Activated CD4-positive, alpha-beta T cell treated with anti-CD3 and anti-CD28 coated beads, Interleukin-2, amount 50 U/mL, for 16 hours (primary cell): ENCODE measurements around the gene DYNC2I2.
"Not testable (repeated sequence)": the region's sequence is repeated elsewhere in the genome, so short reads cannot be mapped to it uniquely, and the experiment has no call there.

Source experiments
- DNase-seq: peaks from one replicate; pipeline ENCODE4 v3.0.0-alpha.2; 2020

DYNC2I2 gene

DNA sequence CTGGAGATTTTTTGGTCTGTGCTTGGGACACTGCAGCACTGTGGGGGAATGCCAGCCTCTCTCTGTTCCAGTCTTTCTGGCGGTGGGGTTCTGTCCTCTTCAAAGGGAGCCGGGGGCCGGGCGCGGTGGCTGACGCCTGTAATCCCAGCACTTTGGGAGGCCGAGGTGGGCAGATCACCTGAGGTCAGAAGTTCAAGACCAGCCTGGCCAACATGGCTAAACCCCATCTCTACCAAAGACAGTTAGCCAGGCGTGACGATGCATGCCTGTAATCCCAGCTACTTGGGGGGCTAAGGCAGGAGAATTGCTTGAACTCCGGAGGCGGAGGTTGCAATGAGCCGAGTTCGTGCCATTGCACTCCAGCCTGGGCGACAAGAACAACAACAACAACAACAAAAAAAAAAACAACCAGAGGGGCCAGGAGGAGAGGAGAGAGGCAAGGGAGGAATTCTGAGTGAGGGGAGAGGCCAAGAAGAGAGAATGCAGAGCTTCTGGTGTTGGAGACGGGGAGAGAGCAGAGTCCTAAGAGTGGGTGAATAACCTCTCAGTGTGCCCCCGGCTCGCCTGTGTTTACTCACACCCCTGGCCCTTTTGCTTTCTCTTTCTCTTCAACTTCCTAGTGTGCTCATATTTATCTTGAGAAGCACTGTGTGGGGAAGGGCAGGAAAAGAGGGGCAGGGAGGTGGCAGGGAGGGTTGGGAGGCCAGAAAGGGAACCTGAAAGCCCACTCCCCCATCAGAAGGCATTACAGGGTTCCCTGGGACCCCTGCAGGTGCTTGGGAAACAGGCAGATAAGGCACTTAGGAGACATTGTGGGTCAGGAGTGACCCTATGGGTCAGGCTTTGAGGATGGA is 29.2 kb upstream of the DYNC2I2 start:
- DNase-seq, result peak; percentile 61

DNA sequence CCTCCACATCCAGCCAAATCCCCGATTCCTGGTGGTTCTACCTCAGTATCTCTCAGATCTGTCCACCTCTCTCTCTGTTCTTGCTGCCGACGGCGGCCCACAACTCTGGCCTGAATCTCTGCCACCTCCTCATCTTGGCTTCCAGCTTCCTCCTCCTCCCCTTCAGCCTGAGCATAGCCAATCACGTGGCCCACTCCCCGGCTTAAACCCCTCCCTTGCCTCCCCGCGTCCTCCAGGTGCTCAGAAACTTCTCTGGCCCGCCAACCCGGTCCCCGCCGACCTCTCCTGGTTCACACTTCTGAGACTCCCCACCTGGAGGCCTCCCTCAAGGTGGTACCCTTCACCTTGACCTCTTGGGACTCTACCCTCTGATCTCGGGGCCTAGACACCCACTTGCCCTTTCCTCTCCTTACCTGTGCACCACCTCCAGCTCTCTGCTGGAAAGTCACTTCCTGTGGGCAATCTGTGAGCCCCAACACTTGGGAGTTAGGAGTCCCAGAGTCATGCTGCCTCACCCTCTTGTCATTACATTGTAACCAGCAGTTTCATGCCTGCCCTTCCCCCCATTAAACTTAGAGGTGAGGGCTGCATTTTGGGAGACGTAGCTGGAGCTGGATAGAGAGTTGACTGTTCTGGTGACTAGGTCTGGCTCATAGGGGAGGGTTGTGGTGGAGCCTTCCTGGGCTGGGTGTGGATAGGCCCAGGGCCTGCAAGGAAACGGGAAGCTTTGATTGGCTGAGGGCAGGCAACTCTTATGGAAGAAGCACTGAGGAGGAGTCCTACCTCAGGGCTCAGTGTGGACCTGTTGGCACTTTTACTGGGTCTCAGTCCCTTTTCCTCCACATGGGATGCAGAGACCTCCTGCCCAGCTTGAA is 27.9 kb upstream of the DYNC2I2 start:
- DNase-seq, result peak; percentile 90

DNA sequence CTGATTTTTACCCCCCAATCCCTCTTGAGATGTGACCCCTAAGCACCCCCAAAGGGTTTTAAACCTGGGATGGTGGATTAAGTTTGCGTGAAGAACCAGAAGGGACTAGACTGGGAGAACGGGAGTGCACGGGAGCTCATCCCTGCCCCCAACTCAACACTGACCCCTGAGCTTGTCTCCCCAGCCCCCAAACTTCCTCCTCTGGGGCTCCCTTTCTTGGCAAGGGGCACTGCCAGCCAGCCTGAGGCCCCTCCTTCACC is 27.3 kb upstream of the DYNC2I2 start:
- no peak for DNase-seq

DNA sequence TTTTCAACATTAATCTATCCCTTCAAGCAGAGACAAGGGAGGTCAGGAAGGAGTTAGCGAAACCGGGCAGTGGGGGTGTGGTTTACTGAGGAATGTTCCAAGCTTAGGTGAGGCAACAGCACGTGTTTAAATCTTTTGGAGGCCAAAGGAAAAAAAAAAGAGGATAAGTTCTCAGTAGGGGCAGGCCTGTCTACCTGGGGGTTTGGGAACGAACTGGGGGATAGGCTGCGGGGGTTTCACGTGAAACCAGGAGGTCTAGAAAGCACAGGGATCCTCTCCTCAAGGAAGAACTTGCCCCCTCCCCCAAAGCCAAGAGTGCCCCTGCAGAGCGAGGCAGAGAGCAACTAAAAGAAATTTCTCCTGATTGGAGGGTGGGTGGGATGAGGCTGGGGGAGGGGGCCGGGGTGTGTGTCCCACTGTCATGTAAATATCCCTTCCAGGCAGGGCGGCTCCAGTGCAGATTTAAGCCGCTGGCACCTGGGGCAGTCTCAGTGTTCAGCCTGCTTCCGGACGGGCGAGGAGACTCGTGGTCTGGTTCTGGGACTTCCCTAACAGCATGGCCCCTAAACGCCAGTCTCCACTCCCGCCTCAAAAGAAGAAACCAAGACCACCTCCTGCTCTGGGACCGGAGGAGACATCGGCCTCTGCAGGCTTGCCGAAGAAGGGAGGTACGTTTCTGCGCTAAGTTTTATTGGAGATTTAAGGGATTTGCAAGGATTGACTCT is 26.9 kb upstream of the DYNC2I2 start:
- DNase-seq, result peak; percentile 64

DNA sequence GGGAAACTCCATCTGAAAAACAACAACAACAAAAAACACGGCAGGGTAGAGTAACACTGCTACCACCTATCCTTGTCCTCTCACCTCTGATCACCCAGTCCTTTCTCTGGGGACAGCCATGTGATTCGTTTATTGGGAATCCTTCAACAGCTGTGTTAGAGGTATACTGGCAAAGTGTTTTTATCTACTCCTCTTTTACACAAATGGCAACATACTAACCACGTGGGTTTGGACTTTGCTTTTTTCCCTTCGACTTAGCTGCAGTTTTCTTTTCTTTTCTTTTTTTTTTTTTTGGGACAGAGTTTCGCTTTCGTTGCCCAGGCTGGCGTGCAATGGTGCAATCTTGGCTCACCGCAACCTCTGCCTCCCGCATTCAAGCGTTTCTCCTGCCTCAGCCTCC is 21.1 kb upstream of the DYNC2I2 start:
- DNase-seq, result no peak

DNA sequence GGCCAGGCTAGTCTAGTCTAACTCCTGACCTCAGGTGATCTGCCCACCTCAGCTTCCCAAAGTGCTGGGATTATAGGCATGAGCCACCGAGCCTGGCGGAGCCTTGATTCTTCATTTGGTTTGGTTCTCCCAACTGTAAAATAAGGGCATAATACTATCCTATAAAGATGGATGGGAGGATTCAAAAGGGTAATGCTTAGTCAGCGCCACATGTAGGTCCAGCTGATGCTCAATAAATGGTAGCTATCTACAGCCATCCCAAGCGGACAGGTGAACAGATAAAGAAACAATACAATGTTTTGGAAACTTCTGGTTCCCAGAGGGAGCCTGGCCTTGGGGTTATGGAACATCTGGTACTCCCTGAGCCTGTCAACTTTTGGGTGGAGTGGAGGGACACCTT is 18.7 kb upstream of the DYNC2I2 start:
- no peak for DNase-seq

DNA sequence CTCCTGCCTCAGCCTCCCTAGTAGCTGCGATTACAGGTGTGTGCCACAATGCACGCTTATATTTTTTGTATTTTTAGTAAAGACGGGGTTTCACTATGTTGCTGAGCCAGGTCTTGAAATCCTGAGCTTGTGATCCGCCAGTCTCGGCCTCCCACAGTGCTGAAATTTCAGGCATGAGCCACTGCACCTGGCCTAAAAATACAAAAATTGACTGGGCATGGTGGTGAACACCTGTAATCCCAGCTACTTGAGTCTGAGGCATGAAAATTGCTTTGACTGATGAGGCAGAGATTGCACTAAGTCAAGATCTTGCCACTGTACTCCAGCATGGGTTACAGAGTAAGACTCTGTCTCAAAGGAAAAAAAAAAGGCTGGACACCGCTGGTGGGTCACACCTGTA is 13.1 kb upstream of the DYNC2I2 start:
- DNase-seq, result no peak

DNA sequence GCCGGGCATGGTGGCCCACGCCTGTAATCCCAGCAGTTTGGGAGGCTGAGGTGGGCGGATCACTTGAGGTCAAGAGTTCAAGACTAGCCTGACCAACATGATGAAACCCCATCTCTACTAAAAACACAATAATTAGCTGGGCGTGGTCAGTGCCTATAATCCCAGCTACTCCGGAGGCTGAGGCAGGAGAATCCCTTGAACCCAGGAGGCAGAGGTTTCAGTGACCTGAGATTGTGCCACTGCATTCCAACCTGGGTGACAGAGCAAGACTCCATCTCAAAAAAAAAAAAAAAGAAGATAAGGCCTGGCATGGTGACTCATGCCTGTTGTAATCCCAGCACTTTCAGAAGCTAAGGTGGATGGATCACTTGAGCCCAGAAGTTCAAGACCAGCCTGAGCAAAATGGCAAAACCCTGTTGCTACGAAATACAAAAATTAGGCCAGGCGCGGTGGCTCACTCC is 9.9 kb upstream of the DYNC2I2 start:
- not testable (repeated sequence) for DNase-seq

DNA sequence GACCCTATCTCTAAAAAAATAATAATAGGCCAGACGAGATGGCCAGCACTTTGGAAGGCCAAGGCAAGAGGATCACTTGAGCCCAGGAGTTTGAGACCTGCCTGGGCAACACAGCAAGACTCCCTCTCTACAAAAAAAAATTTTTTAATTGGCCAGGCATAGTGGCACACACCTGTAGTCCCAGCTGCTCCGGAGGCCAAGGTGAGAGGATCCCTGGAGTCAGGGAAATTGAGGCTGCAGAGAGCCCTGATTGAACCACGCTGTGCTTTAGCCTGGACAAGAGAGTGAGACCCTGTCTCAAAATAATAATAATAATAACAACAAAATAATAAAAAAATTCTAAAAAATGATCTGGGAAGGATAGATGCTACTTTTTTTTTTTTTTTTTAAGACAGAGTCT is 1.1 kb upstream of the DYNC2I2 start:
- DNase-seq, result no peak

DNA sequence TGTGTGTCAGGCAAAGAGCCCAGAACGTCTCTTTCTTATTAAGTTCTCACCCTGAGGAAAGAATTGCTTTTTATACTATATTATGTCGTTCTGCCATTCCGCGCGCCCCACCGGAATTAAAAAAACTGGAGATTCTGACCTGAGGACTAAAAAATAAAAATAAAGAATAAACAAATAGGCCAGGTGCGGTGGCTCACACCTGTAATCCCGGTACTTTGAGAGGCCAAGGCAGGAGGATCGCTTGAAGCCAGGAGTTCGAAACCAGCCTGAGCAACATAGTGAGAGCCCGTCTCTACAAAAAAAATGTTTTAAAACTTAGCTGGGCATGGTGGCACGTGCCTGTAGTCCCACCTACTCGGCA is 677 bp upstream of the DYNC2I2 start:
- no peak for DNase-seq

DNA sequence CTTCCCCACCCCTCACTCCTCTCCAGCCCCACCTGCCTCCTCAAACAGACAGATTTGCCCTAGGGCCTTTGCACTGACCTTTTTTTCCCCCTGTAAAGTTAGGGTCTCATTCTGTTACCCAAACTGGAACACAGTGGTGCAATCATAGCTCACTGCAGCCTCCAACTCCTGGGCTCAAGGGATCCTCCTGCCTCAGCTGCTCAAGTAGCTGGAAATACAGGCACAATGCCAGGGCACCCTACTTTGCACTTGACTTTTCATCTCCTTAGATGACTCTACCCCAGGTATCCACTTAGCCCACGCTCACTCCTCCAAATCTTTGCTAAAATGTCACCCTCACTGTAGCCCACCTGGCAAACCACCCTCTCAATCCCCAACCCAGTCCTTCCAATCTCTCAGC is 2.2 kb downstream of the DYNC2I2 start:
- DNase-seq, result no peak

DNA sequence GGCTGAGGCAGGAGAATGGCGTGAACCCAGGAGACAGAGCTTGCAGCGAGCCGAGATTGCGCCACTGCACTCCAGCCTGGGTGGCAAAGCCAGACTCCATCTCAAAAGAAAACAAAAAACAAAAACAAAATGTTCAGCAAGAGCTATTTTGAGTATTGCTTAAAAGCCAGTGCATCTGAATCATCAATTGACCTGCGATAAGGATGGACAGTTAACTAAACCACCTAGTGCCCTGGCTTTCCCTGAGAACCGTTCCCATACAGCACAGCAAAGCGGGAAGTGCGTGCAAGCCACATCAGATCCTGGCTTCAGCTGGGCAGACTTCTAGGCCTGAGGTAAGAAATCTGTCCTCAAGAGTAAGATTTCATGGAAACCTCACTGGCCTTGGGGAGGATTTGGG is 2.7 kb downstream of the DYNC2I2 start:
- no peak for DNase-seq

DNA sequence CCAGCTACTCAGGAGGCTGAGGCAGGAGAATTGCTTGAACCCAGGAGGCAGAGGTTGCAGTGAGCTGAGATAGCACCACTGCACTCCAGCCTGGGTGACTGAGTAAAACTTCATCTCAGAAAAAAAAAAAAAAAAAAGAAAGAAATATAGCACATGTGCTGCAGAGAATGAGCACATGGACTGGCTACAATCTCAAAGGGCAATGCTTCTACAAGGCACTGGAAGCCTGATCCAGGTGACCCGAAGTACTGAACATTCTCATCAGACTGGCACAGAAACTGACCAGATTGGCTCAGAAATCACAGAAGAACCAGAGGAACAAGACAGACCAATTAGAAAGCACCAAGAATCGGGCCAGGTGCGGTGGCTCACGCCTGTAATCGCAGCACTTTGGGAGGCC is 4.8 kb downstream of the DYNC2I2 start:
- DNase-seq, result no peak

DNA sequence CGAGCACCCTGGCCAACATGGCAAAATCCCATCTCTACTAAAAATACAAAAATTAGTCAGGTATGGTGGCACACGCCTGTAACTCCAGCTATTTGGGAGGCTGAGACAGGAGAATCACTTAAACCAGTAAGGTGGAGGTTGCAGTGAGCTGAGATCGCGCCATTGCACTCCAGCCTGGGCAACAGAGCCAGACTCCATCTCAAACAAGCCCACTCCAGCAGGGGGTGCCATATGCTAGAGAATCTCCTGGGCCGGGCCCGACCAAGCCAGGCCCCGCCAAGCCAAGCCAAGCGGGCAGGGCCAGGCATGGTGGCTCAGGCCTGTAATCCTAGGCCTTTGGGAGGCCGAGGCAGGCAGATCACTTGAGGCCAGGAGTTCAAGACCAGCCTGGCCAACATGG is 8.4 kb downstream of the DYNC2I2 start:
- peak; percentile 65 for DNase-seq

DNA sequence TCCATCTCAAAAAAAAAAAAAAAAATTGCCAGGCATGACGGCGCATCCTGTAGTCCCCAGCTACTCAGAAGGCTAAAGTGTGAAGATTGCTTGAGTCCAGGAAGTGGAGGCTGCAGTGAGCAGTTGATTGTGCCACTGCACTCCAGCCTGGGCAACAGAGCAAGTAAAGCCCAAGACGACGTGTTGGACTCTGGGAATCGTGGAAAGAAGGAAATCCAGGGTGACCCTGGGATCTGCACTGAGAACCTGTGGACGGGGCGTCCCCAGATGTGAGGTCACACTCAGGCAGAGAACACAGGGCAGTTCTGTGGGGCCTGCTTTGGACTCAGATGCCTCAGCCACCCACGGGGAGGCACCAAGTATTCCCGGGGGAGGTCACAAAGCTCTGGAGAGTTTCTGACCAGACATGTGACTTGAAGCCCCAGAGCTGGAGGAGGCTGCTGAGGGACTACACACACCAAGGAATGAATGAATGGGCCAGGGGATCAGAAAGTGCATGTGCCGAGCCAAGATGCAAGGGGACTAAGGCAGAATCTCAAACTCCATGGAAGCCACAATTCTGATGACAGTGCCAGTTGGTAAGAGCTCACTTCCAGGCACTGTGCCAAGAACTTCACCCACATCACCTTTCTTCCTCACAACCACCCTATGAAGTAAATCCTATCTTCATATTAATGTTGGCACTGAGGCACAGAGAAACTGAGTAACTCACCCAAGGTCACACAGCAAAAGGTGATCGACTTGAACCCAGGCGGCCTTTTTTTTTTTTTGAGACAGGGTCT is 12.9 kb downstream of the DYNC2I2 start:
- no peak for DNase-seq

DNA sequence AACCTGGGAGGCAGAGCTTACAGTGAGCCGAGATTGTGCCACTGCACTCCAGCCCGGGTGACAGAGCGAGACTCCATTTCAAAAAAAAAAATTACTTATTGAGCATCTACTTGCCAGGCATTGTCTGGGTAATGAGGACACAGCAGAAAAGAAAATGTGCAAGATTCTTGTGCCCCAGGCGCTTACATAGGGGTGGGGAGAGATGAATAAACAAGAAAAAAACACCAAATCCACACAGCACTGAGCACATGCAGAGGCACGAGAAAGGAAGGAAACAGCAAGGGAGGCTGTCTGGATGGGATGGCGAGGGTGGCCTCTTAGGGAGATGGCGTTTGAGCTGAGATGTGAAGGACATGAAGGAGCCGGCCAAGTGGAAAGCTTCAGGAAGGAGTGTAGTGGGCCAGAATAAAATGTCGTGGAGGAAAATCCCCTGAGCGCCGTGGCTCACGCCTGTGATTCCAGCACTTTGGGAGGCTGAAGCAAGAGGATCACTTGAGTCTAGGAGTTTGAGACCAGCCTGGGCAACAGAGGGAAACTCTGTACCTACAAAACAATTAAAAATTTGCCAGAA is 13.9 kb downstream of the DYNC2I2 start:
- DNase-seq, result no peak

DNA sequence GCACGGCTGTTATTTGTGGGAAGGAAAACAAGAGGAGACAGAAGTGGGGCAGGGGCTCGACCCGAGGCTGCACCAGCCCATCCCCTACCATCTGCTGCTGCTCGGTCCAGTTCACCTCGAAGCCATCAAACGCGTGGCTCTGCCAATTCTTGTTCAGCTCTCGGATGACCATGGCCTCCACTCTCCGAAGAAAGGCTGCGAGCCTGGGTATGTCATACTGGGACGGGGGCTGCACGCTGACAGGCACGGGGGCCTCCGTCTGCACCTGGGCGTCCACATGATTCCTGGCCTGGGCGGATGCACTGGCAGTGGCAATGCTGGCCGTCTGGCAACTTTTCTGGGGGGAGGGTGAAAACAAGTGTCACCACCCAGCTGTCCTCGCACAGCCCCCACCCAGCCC is 16.0 kb downstream of the DYNC2I2 start:
- DNase-seq, result no peak

DNA sequence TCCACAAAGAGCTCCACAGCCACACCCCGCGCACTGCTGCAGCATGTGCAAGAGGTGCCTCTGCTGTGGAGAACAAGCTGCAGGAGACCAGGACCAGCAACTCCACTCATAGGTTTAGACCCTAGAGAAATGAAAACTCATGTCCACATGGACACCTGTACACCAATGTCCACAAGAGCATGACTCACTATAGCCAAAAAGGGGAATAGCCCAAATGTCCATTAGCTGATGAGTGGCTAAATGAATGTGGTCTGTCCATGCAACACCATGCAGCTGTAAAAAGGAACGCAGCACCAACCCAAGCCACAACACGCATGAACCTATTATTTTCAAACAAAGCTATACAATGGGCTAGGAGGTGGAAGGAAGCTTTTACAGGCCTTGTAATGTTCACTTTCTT is 18.1 kb downstream of the DYNC2I2 start:
- DNase-seq, result no peak

DNA sequence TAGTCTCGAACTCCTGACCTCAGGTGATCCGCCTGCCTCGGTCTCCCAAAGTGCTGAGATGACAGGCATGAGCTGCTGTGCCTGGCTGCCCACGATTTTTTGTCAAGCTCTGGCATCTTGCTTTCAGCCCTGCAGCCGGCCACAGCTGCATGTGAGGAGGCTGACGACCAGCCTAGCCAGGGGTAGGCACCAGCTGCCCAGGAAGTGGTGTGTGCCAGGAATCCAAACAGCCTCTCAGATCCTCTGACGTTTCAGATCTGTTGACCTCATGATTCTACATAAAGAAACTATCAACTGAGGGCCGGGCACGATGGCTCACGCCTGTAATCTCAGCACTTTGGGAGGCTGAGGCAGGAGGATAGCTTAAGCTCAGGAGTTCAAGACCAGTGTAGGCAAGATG is 19.0 kb downstream of the DYNC2I2 start:
- DNase-seq, result no peak

DNA sequence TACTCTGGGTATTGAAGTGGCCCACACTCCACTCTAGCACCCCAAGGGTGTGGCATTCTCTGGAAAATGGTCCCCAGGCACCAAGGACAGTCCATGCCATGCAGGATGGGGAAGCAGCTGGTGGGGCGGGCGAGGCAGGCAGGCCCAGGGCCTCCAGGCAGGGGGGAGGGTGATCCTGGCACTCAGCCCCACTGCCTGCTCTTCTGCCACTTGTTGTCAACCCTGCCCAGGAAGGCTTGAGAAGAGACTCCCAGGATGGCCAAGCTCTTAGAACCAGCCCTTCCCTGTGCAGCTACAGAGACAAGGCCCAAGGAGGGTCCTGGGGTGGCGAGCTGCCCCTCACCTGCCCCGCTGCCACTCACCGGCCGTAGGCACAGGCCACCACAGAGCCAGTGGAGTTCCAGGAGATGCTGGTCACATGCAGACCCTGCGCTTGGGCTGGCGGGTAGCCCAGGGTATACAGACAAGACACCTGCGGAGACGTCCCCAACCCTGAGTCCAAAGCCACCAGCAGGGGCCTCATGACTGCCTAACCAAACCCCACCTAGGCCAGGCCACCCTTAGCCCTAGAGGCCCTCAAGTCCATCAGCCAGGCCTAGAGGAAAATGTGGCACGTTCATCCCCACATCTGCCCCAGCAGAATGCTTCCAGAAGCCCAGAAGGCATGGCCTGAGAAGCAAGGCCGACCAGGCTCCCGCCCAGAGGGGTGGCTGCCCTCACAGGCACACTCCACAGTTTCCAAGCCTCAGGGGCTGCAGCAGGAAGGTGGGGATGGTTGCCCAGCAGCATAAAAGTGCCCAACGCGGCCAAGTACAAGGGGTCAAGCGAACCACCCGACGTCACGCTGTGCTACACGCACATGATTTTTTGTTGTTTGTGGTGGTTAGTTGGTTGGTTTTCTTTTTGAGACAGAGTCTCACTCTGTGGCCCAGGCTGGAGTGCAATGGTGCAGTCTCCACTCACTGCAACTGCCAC is 19.8 kb downstream of the DYNC2I2 start:
- DNase-seq, result no peak

DNA sequence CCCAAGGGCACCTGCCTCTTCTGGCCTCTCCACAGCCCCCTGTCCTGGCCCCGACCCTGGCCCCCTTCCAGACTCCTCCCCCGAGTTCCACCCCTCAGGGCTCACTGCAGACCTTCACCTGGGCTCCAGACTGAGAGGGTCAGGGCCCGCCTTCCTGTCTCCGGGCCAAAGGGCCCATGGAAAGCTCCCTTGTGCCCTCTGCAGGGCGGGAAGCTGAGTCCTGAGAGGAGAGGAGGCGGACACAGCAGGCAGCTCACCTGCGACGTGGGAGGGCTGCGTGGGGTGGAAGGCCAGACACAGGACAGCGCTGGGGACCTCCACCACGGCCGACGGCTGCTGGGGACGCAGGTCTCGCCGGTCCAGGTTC is 20.6 kb downstream of the DYNC2I2 start:
- DNase-seq, result no peak
